Neuron (in vitro differentiated cells): ENCODE data around the gene AFDN.

Source experiments
- H2AFZ ChIP-seq: one replicate; pipeline ENCODE4 v1.6.1; 2013; ENCODE audit warnings: low read depth, mild to moderate bottlenecking, inconsistent platforms, low read length, moderate library complexity
- H3K27me3 ChIP-seq: one replicate; pipeline ENCODE4 v1.6.1; 2013; ENCODE audit warnings: low read length; ENCODE audit not compliant: insufficient read depth
- H3K36me3 ChIP-seq: one replicate; pipeline ENCODE4 v1.6.1; 2013; ENCODE audit warnings: low read length; ENCODE audit not compliant: insufficient read depth
- H3K4me1 ChIP-seq: one replicate; pipeline ENCODE4 v1.6.1; 2013; ENCODE audit warnings: low read length; ENCODE audit not compliant: insufficient read depth
- H3K4me3 ChIP-seq: 2 replicates; pipeline ENCODE4 v1.5.1; 2013; ENCODE audit warnings: mild to moderate bottlenecking, low read length, moderate library complexity
- H3K9me3 ChIP-seq: one replicate; pipeline ENCODE4 v1.6.1; 2013; ENCODE audit warnings: low read length

AFDN gene, protein sequence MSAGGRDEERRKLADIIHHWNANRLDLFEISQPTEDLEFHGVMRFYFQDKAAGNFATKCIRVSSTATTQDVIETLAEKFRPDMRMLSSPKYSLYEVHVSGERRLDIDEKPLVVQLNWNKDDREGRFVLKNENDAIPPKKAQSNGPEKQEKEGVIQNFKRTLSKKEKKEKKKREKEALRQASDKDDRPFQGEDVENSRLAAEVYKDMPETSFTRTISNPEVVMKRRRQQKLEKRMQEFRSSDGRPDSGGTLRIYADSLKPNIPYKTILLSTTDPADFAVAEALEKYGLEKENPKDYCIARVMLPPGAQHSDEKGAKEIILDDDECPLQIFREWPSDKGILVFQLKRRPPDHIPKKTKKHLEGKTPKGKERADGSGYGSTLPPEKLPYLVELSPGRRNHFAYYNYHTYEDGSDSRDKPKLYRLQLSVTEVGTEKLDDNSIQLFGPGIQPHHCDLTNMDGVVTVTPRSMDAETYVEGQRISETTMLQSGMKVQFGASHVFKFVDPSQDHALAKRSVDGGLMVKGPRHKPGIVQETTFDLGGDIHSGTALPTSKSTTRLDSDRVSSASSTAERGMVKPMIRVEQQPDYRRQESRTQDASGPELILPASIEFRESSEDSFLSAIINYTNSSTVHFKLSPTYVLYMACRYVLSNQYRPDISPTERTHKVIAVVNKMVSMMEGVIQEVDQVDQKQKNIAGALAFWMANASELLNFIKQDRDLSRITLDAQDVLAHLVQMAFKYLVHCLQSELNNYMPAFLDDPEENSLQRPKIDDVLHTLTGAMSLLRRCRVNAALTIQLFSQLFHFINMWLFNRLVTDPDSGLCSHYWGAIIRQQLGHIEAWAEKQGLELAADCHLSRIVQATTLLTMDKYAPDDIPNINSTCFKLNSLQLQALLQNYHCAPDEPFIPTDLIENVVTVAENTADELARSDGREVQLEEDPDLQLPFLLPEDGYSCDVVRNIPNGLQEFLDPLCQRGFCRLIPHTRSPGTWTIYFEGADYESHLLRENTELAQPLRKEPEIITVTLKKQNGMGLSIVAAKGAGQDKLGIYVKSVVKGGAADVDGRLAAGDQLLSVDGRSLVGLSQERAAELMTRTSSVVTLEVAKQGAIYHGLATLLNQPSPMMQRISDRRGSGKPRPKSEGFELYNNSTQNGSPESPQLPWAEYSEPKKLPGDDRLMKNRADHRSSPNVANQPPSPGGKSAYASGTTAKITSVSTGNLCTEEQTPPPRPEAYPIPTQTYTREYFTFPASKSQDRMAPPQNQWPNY (N-terminal part only)

DNA sequence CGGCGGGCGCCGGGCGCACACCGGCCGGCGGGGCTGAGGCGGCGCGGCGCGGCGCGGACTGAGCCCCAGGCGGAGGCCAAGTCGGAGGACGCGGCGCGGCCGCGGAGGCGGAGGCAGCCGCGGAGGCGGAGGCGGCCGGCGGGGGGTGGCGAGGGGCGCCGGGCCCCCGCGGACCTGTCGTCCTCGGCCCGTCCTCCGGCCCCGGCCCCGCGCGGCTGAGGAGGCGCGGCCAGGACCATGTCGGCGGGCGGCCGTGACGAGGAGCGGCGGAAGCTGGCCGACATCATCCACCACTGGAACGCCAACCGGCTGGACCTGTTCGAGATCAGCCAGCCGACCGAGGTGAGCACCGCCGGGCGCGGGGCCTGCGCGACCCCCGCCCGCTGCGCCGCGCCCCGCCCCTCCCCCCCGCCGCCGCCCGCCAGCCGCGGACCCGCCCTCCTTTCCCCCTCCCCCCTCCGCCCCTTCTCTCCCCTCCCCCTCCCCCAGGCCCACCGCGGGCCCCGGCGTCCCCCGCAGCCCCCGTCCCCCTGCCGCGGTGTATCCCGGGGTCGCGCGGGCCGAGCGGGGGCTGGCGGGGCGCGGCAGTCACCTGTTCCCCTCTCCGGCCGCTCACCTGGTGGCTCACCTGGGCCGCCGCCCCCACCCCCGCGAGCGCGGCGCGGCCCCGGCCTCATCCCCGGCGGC lies at the start of gene AFDN:
TSS of gene AFDN (plus strand) at position 16 of the 687 bp plus-strand sequence. CDS start at position 238, 222 bp downstream.
- Histone ChIP-seq H3K4me1 (peaks cover 36% of the 10 kb centered on the region), H3K36me3 (peaks cover 11% of the 10 kb centered on the region), H3K9me3 (peaks cover 2% of the 10 kb centered on the region)

DNA sequence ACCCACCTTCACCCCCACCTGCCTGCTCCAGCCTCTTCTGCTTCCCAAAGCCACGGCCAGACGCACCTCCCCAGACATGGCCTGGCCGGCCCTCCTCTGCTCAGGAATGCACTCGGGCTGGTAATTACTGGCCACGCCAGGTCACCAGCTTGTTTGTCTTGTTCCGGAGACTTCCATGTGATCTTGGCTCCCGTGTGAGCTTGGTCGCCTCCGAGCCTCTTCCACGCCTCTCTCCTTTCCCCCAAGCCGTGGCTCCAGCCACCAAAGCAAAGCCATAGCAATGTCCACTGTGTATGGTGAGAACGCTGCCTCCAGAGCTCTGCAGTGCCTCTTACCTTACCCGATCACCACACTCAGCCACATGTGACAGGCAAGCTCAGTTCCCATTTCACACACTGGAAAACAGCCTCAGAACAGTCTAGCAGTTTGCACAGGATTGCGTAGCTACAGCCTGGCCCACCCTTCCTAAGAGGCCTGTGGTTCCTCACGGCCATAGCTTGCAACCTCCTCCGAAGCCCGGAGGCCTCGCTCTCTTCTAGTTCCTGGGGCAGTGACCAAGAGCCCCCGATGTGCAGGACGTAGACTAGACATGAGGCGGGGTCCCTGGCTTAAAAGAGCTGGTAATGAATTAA lies 48.1 kb upstream of the AFDN start:
- Histone ChIP-seq H3K4me1 (peaks cover 2% of the 10 kb centered on the region), H3K27me3 (no peaks in the 10 kb centered on the region), H3K36me3 (no peaks in the 10 kb centered on the region), H3K9me3 (no peaks in the 10 kb centered on the region), H2AFZ (no peak overlapping the region), H3K4me3 (no peak overlapping the region)

More for the DNA sequence above, at the start of gene AFDN:
- H3K27me3 ChIP-seq, result no peaks in the 10 kb centered on the region
- H2AFZ ChIP-seq, result peak within 1 kb of the TSS; percentile 29
- H3K4me3 ChIP-seq, result peak within 1 kb of the TSS; percentile 87

DNA sequence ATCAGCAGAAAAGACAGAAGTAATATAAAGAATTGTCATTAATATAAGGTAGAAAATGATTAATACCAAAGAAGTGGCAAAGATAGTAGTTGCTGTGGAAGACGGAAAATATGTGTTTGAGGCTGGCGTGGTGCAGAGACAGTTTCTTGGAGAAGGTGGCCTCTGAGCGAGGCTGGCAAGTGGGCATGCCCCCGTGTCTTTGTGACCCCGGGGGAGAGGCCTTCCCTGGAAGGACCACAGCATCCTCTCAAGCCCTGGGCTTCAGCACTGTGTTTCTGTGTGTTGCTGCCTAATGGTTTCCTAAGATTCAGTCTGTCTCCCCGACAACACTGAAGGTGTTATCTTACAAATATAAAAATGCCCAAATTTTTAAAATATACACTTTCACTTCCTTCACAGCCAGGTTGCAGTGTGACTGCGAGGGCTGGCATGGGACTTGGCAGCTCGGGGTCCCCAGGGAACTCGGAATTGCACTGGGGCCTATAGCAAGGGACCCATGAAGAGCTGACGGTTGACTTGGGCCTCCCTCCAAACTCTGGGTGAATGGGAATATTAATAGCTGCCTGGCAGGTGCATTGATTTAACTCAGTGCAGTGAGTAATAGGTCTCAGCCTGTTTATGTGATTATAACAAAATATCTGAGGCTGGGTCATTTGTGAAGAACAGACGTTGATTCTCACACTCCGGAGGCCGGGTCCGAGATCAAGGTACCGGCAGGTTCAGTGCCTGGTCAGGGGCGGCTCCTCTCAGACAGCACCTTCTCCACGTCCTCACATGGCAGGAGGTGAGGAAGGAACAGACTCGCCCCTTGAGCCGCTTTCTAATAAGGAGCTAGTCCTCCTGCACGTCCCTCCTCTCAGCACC lies 47.4 kb upstream of the AFDN start:
- no peak overlapping the region for H3K4me3 ChIP-seq
- no peaks in the 10 kb centered on the region for H3K27me3 ChIP-seq
- H3K9me3 ChIP-seq, result no peaks in the 10 kb centered on the region
- peaks cover 2% of the 10 kb centered on the region for H3K4me1 ChIP-seq
- no peak overlapping the region for H2AFZ ChIP-seq
- no peaks in the 10 kb centered on the region for H3K36me3 ChIP-seq

GRCh38 chr6:167779993-167780655 lies 46.6 kb upstream of the AFDN start:
- Histone ChIP-seq H3K9me3 (no peaks in the 10 kb centered on the region), H3K36me3 (no peaks in the 10 kb centered on the region), H2AFZ (no peak overlapping the region), H3K27me3 (no peaks in the 10 kb centered on the region), H3K4me3 (no peak overlapping the region), H3K4me1 (peaks cover 2% of the 10 kb centered on the region)

DNA sequence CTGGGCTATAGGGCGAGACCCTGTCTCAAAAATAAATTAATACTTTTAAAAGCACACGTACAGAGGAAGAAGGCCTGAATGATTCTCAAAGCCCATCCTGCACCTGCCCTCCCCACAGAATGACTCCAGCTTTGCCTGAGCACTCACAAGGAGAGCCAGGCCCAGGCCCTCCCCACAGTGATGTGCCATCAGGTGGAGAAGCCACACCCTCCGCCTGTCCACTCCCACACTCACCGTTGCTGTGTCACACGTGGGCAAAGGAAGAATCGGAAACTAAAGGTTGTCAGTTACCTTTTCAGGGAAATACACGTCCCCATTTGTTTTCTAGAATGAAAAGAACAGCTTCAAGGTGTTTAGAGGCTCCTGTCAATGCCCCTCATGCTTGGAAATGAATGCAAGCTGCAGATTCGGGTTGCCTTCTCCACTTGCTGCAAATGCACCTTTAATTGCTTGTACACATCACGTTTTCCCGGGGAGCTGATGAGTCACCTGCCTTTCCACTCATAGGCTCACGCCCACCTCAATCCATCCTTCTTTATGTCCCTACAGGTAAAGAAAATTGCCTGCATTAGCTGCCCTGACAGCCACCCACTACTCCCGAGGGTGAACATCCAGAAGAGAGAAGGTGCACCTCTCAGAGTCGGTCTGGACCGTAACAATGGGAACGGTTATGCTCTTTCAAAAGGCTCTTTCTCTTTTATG lies 45.5 kb upstream of the AFDN start:
- H3K27me3 ChIP-seq, result no peaks in the 10 kb centered on the region
- no peak overlapping the region for H2AFZ ChIP-seq
- H3K9me3 ChIP-seq, result no peaks in the 10 kb centered on the region
- no peaks in the 10 kb centered on the region for H3K36me3 ChIP-seq
- H3K4me1 ChIP-seq, result peaks cover 3% of the 10 kb centered on the region
- no peak overlapping the region for H3K4me3 ChIP-seq

- no peaks in the 10 kb centered on the region for H3K9me3 ChIP-seq
- H3K36me3 ChIP-seq, result no peaks in the 10 kb centered on the region
- H2AFZ ChIP-seq, result no peak overlapping the region
- H3K27me3 ChIP-seq, result no peaks in the 10 kb centered on the region
- no peak overlapping the region for H3K4me3 ChIP-seq
- H3K4me1 ChIP-seq, result peaks cover 7% of the 10 kb centered on the region
Measured at GRCh38 chr6:167781868-167782267, 44.8 kb upstream of the AFDN start.

- H3K4me3 ChIP-seq, result no peak overlapping the region
- H3K9me3 ChIP-seq, result no peaks in the 10 kb centered on the region
- no peaks in the 10 kb centered on the region for H3K36me3 ChIP-seq
- peaks cover 18% of the 10 kb centered on the region for H3K4me1 ChIP-seq
- H2AFZ ChIP-seq, result no peak overlapping the region
- H3K27me3 ChIP-seq, result no peaks in the 10 kb centered on the region
Measured at GRCh38 chr6:167782698-167783517, 43.8 kb upstream of the AFDN start.

DNA sequence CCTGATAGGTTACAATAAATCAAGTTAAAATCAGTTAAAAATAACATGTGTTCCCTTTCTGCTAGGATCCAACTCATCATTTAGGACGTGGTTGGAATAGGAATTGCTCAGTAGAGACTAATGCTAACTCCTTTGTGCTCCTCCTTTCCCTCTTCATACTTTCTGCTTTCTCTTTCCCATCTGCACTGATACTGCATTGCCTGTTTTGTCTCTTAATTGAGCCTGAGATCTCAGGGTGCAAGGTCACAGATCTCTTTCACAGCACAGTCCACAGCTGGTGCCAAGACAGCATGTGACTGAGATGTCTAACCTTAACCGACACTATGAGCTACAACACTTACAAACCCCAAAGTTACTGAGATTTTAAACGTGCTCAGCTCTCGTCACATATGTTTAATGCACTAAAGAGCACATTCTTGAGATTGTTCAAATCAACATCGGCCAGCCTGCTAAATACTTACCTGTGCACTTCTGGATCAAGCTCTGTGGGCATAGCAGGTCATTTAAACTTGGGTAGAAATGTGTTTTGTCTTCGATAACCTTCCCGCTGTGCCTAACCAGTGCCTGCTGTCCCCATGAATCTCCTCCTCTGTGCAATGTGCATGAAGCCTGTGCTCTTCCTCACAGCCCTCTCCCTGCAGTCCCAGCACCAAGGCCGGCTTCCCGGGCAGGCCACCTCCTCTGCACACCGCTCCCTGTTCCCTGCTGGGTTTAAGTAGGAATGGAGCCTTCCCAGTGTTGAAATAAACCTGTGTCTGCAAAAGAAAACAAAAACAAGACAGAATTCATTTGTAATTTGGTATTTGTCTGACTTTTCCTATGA lies 39.6 kb upstream of the AFDN start:
- H3K4me1 ChIP-seq, result peaks cover 36% of the 10 kb centered on the region
- H3K9me3 ChIP-seq, result no peaks in the 10 kb centered on the region
- no peaks in the 10 kb centered on the region for H3K36me3 ChIP-seq
- H3K4me3 ChIP-seq, result no peak overlapping the region
- H2AFZ ChIP-seq, result no peak overlapping the region
- H3K27me3 ChIP-seq, result no peaks in the 10 kb centered on the region

GRCh38 chr6:167787896-167788562 lies 38.7 kb upstream of the AFDN start:
- Histone ChIP-seq H2AFZ (no peak overlapping the region), H3K36me3 (no peaks in the 10 kb centered on the region), H3K4me1 (peaks cover 36% of the 10 kb centered on the region), H3K4me3 (peak overlapping the region; percentile 26), H3K27me3 (no peaks in the 10 kb centered on the region), H3K9me3 (no peaks in the 10 kb centered on the region)
